GM12892 (cell line): Measurements from ENCODE around the gene ALDH1B1.

Experiments used
- POLR2A ChIP-seq: IDR thresholded peaks from 2 replicates; pipeline ENCODE4 v1.6.1; 2011; ENCODE audit warnings: low read depth, low read length, control low read depth
- POLR2AphosphoS5 ChIP-seq: IDR thresholded peaks from 2 replicates; pipeline ENCODE4 v1.6.1; 2011; ENCODE audit warnings: low read depth, low read length, control low read depth
- TAF1 ChIP-seq: IDR thresholded peaks from 2 replicates; pipeline ENCODE4 v1.6.1; 2011; ENCODE audit warnings: low read depth, mild to moderate bottlenecking, control low read depth, low read length, borderline replicate concordance

GRCh38 chr9:38408719-38409118 is 16.2 kb downstream of the ALDH1B1 start:
- TF ChIP-seq POLR2A = no peak
- no peak for TF ChIP-seq TAF1
- TF ChIP-seq POLR2AphosphoS5 = no peak
